ENCODE results near the gene FAM118B.

Gene FAM118B

DNA sequence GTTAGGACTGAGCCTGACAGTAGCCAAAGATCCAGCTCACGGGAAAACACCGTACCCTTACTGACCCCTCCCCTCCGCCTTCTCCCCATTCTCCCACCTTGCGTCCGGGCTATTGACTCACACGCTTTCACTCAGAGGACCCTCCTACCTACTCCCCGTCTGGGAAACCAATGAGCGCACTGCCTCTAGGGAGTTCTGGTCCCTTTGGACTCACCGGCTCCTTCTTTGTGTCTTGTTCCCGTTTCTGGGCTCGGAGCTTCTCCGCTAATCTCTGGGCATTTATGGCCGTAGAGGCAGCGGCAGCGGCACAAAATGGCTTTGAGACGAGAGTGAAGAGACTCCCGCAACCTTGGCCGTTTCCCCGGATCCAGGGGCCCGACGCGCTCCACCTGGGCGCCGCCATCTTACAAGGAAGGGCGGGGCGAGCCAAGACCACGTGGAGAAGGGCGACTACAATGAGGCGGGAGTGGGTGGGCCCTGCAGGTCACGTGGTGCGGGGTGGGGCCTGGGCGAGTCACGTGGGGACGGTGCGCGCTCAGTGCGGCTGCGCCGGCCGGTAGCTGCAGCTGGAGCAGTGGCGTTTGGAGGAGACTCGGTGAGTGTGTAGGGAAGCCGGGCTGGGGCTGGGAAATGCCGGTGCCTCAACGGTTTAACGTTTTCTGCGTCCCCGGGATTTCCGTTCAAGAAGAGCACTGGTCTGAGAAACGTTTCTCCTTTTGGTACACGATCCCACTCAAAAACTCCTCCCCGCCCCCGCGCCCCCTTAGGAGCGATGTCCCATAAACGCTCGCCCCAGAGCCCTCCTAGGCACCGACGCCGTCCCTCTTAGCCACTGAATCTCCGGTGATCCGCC lies at the start of gene FAM118B, which contains the start of gene RPUSD4:
TSS of gene FAM118B (plus strand) at position 547 of the 853 bp plus-strand sequence. CDS start 23,220 bp downstream, outside the sequence.
TSS of gene RPUSD4 (minus strand) at position 415 of the 853 bp plus-strand sequence. CDS start at position 403, 12 bp downstream.
- peak; percentile 89 to 94 for DNase-seq

DNA sequence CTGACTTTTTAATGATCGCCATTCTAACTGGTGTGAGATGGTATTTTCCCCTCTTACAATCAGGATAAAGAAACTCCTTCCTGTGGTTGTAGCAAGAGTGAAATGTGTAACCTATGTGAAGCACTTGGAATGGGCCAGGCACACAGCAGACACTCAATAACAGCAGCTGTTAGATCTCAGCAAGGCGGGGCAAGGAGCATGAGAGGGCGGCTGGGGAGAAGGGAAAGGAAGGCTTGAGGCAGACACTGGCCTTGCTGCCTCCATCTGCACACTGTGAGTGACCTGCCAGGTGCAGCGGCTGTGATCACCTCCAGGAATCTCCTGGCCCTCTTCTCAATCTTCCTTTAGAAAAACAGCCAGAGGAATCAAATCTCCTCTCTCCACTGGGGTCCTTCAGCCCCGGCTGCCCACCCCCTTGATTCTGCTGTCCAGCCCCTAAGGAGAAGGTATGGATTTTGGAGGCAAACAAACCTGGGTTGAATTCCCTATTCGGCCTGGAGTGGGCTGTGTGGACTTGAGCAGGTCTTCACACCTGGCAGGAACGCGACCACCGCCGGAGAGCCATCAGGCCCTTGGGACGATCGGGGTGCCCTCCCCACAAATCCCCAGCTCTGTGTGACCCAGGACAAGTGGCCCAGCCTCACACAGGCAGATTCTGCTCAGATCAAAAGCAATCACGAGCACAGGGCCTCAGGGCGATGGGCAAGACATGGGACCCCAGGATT lies 49.1 kb upstream of the FAM118B start:
- no peak for DNase-seq

DNA sequence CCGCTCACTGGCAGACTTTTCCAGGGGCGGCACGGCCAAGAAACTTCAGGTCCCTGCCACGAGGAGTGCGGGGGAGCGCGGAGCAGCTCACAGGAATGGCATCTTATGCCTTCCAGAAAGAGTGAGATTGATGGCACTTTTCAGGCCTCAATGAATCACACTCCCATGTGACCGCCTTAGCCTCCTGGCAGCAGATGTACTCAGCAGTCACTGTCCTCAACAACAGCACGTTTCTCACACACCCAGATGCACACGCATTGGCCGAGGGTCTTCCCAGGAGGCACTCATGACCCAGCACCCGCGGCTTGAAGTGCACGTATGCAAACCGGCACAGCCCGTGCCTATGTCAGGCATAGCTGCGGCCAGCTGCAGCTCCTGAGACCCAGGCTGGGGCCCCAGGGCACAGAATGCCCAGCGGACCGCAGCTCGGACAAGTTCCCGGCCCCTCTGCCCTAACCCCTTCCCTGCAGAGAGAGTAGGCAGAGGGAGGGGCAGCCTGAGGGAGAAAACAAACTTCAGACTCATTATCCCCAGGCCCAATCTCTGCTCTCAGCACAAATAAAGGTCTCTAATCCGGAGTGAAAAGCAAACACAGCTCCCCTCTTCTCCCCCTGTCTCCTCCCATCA lies 48.4 kb upstream of the FAM118B start:
- peak in 1 of 2 experiments; percentile 23 for DNase-seq

GRCh38 chr11:126163779-126164178 lies 47.8 kb upstream of the FAM118B start:
- DNase-seq, result no peak

DNA sequence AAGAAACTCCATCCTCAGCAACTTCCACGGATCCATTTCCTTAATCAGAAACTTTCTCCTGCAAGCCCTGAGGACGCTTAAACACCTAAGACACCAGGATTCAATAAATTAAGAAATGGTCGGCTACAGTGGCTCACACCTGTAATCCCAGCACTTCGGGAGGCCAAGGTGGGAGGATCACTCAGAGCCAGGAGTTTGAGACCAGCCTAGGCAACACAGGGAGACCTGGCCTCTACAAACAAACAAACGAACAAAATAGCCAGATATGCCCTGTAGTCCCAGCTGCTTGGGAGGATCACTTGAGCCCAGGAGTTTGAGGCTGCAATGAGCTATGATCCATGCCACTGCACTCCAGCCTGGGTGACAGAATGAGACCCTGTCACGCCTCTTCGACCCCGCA lies 46.8 kb upstream of the FAM118B start:
- no peak for DNase-seq

GRCh38 chr11:126165311-126165720 lies 46.3 kb upstream of the FAM118B start:
- no peak for DNase-seq

DNA sequence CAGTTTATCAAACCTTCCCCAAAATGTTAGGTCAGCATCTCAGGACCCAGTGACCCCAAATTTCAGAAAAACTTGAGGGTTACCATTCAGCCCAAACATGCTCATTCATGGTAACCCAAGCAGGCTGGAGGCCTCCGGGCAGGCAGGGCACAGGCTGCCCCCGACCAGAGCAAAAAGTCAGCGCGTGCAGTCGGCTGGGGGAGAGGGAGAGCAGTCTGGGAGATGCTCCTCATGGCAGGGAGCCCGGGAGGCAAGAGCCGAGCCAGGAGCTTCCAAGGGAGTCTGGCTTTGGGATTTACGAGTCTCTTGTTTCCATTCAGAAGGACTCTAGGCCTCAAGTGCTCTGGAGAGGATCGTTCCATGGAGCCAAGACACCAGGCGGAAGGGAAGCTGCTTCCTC lies 45.8 kb upstream of the FAM118B start:
- no peak for DNase-seq

DNA sequence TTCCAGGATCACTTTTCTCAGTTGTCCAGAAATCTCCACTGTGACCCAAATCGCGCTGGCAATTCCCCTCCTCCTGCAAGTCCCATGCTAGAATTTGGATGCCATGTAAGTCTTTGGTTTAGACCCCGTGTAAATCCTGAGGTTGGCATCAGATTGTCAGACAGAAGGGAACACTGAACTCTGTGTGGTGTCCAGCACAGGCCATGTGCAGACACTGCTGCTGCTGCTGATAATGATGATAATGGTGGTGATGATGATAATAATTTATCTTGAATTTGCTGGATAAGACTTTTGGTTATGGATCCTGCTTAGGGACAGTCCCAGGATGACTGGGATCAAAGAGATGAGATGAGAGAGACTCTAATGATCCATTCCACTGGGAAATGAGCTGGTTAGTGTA lies 45.2 kb upstream of the FAM118B start:
- DNase-seq, result no peak

DNA sequence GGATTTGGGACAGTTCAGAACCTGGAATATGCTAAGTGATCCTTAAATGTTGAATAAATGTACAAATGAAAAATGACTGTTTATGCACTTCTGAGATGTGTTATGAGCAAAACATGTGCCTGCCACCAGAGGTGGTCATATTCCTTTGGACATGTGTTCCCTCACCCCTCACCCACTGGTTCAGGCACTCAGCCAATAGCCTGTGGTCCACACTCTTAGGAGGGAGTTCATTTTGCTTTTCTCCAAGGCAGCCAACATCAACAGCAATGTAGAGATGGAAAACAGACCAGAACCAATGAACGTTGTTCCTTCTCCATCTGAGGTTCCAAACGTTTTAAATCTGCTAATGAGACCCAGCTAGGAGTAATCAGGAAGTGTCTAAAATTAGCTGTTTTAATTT lies 44.1 kb upstream of the FAM118B start:
- no peak for DNase-seq

DNA sequence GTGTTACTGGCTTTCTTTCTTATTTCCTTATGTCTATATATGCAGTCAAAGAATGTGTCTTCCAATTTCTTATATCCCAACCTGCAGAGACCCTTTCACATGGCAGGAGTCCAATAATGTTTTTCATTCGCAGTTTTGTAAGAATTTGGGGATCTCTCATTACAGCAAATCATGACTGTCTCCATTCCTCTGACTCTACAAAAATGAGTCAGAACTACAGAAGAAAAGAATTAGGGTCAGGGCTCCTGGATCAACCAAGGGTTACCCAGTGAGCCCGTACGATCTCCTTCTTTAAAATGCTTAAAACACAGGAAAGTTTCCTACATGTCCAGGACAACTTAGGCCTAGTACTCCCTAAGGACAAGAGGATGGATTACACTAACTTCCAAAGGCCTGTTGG lies 42.3 kb upstream of the FAM118B start:
- no peak for DNase-seq

- no peak for DNase-seq
Observed at GRCh38 chr11:126172596-126173038, 39.0 kb upstream of the FAM118B start.

DNA sequence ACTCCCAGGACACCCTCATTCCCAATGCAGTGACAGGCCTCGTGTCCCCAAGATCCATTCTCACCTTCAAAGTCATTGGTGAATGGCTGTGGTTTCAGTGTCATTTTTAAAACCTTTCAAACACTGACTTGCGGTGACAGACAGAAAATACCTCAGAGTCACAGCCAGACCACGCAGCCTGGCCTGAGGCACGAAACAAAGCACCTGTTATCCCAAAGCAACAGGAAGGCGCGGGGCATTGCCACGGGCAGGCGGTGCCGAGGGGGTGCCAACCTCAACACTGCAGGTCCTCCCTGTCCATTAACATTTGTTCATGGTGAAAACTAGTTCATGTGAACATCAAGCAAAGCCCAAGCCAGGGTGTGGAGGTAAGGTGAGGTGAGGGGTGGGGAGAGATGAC lies 38.3 kb upstream of the FAM118B start:
- DNase-seq, result no peak

DNA sequence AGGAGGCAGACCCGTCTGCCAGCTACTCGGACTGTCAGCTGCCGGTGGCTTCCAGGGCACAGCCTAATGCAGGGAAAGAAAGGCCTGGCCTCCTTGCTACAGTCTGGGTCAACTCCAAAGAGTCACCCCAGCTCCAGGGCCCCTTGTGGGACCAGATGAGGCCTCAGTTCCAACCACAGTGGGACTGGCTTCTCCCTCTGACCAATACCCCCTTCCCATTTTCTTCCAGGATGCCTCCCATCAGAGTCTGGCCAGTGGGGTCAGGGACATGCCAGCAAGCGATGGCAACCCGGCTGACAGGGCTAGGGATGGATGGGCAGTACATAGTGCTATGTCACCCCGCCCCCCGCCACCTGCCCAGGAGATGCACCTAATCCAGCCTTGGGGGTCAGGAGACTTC lies 36.8 kb upstream of the FAM118B start:
- no peak for DNase-seq

- no peak for DNase-seq
Observed at GRCh38 chr11:126175393-126175792, 36.2 kb upstream of the FAM118B start.

DNA sequence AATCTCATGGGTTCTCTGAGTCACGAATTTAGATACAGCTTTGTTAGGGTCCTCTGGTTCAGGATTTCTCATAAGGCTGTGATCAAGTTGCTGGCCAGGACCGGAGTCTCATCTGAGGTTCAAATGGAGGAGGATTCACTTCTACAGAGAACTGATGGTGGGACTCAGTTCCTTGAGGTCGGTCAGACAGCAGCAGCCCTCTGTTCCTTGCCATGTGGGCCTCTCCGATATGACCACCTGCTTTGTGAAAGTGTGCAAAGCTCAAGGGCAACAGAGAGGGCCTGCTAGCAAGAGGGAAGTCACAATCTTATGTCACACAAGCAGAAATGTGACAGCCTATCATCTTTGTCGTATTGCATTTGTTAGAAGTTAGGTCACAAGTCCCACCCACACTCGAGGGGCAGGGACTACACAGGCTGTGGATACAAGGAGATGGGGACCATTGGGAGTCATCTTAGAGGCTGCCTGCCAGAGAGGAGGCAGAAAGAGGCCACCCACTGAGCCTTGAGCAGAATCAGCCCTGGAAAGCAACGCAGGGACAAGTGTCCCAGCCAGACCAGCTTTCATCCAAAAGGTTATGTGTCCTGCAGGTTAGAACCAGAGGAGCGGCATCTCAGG lies 34.6 kb upstream of the FAM118B start:
- DNase-seq, result no peak

- DNase-seq, result no peak
Observed at GRCh38 chr11:126181939-126182730, 29.4 kb upstream of the FAM118B start.

DNA sequence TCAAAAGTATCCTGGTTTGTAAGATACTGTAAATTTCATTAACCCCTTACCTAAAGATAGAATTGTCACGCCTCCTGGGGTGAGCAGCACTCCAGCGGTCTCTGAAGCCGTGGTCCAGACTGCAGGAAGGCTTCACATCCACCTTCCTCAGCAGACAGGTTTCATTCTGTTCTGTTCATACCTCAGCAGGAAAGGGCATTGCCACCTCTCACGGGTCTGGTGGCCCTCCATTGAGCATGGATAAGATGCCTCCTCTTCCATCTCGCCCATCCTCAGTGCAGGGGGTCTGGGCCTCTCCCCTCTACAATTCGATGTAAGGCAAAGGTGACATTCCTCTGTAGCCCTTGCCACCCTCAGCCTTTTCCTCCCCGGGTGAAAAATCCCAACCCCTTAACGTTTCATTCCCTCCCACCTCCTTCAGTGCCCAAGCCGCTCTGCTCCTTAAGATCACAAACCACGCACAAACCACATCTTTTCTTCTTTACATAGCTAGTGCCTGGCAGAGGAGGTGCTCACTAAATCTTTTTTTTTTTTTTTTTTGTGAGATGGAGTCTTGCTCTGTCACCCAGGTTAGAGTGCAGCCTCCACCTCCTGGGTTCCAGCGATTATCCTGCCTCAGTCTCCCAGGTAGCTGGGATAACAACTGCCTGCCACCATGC lies 28.7 kb upstream of the FAM118B start:
- DNase-seq, result no peak

- DNase-seq, result no peak
Observed at GRCh38 chr11:126185259-126186024, 26.1 kb upstream of the FAM118B start.

- DNase-seq, result no peak
Observed at GRCh38 chr11:126186025-126186698, 25.4 kb upstream of the FAM118B start.
